GM12801 (cell line): ENCODE data around the gene NOM1.

Experiments
- CTCF ChIP-seq: IDR thresholded peaks from one replicate; pipeline ENCODE4 v1.5.1; 2011; ENCODE audit warnings: control low read depth; ENCODE audit not compliant: insufficient read length; ENCODE audit errors: extremely low read depth

The NOM1 gene, protein sequence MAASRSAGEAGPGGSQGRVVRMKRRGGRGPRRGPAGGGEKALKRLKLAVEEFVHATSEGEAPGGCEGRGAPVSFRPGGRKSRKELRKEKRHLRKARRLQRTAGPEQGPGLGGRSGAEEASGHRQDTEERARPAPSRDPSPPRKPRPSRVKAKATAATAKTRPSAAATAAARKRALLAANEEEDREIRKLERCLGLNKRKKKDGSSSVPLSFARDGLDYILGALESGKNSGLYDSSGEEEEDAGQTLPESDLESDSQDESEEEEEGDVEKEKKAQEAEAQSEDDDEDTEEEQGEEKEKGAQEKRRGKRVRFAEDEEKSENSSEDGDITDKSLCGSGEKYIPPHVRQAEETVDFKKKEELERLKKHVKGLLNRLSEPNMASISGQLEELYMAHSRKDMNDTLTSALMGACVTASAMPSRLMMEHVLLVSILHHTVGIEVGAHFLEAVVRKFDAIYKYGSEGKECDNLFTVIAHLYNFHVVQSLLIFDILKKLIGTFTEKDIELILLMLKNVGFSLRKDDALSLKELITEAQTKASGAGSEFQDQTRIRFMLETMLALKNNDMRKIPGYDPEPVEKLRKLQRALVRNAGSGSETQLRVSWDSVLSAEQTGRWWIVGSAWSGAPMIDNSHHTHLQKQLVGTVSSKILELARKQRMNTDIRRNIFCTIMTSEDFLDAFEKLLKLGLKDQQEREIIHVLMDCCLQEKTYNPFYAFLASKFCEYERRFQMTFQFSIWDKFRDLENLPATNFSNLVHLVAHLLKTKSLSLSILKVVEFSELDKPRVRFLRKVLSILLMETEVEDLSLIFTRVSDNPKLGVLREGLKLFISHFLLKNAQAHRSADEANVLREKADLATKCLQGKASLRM

DNA sequence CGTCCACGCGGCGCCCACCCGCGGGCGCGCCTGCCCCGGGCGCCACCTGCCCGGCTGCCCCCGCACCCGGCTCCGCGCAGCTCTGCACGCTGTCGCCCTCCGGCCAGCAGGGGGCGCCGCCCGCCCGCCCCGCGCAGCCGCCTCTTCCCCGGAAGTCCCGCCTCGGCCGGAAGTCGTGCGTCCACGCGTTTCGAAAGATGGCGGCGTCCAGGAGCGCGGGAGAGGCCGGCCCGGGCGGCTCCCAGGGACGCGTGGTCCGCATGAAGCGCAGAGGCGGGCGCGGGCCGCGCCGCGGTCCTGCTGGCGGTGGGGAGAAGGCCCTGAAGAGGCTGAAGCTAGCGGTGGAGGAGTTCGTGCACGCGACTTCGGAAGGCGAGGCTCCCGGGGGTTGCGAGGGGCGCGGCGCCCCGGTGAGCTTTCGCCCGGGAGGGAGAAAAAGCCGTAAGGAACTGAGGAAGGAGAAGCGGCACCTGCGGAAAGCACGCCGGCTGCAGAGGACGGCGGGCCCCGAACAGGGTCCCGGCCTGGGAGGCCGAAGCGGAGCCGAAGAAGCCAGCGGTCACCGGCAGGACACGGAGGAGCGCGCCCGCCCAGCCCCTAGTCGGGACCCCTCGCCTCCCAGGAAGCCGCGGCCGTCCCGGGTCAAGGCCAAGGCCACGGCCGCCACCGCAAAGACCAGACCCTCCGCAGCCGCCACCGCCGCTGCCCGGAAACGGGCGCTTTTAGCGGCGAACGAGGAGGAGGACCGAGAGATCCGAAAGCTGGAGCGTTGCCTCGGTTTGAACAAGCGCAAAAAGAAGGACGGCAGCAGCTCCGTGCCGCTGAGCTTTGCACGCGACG, at the start of gene NOM1:
Gene NOM1, plus strand, starts transcription at position 172 of the 840 bp plus-strand sequence. Its CDS starts 26 bp downstream, at position 198.
- TF ChIP-seq CTCF, result no peak

GRCh38 chr7:156903232-156903909, 46.1 kb upstream of the NOM1 start:
- no peak for TF ChIP-seq CTCF

- no peak for TF ChIP-seq CTCF
These were observed 43.3 kb upstream of the NOM1 start for GRCh38 chr7:156906200-156906649.

- TF ChIP-seq CTCF, result no peak
These were observed 41.9 kb upstream of the NOM1 start for GRCh38 chr7:156907656-156908055.

- no peak for TF ChIP-seq CTCF
These were observed 30.9 kb upstream of the NOM1 start for GRCh38 chr7:156918635-156919034.

- no peak for TF ChIP-seq CTCF
These were observed 30.3 kb upstream of the NOM1 start for GRCh38 chr7:156919132-156919713.
